Lower leg skin (tissue), 4 donors: ENCODE measurements around the gene SYDE2. TPM values are rescaled to one million over a fixed set of nuclear protein-coding genes. Genes with fewer than 3 reads are reported as not detected.

Experiments
- DNase-seq, 2 donors: peaks; one replicate each; pipeline ENCODE4 v3.0.0-alpha.2; 2019; ENCODE audit warnings: low spot score in 2 of 2
- H3K4me3 ChIP-seq: fragments of 200-600 bp; sonication (generic); 2 replicates; pipeline ENCODE4 v1.5.1; 2017; ENCODE audit warnings: mild to moderate bottlenecking, low read depth; ENCODE audit not compliant: poor library complexity, severe bottlenecking
- POLR2A ChIP-seq, 2 donors: fragments of 450-650 bp; IDR thresholded peaks; one replicate each; pipeline ENCODE4 v1.6.1; 2016 to 2017; ENCODE audit warnings: antibody characterized with exemption in 2 of 2, mild to moderate bottlenecking in 1 of 2, moderate library complexity in 1 of 2
- WGBS, 2 donors: methylation state at CpG; one replicate each; pipeline ENCODE4 v1.1.5; 2018; 5-methylcytosine and 5-hydroxymethylcytosine counted together
- intact Hi-C: fragments of 100-400 bp; cut with DNase I; formaldehyde crosslinking; loops from one replicate; pipeline ENCODE4 v1.15.0; 2023; ENCODE audit warnings: low total_unique reads
- total RNA-seq, 4 donors: library from RNA; depleted of rRNA; stranded (reverse); fragments of >200 nt; gene quantifications; one replicate each; pipeline ENCODE4 v1.1.0, GENCODE V29; 2016
- TF ChIP-seq, protein P1 (sequence below), 3 donors: fragments of 450-650 bp; IDR thresholded peaks; one replicate each; pipeline ENCODE4 v1.5.1; 2016; ENCODE audit warnings: antibody characterized with exemption in 3 of 3, mild to moderate bottlenecking in 3 of 3, moderate library complexity in 2 of 3

The SYDE2 gene
- total RNA-seq, 4 donors from 2014 or later, result 8.6 to 12.5 (median 10.4) TPM

DNA sequence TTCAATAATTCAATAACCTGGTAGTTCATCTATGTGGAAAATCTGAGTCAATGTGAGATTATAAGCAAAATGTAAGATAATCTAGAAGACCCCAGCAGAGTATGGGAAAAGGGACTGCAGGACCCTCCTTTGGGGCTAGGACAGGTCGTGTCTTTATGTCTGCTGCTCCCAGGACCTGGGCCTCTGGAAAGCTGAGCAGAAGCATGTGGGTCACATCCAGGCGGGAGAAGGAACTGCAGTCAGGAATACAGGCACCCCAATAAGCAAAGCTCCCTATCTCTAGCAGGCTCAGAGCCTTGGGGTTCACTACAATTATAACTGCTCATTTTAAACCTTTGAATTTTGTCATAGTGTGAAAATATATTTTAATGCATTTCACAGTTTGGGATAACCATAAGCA lies 78.6 kb downstream of the SYDE2 start:
- DNase-seq, result no peak
- intact Hi-C loops, result no loop called here
- no peak for TF ChIP-seq POLR2A (IDR thresholded peaks at IDR 0.05)
- TF ChIP-seq, protein P1, sequence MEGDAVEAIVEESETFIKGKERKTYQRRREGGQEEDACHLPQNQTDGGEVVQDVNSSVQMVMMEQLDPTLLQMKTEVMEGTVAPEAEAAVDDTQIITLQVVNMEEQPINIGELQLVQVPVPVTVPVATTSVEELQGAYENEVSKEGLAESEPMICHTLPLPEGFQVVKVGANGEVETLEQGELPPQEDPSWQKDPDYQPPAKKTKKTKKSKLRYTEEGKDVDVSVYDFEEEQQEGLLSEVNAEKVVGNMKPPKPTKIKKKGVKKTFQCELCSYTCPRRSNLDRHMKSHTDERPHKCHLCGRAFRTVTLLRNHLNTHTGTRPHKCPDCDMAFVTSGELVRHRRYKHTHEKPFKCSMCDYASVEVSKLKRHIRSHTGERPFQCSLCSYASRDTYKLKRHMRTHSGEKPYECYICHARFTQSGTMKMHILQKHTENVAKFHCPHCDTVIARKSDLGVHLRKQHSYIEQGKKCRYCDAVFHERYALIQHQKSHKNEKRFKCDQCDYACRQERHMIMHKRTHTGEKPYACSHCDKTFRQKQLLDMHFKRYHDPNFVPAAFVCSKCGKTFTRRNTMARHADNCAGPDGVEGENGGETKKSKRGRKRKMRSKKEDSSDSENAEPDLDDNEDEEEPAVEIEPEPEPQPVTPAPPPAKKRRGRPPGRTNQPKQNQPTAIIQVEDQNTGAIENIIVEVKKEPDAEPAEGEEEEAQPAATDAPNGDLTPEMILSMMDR (IDR thresholded peaks at IDR 0.05), result no peak
- 87 to 88% methylated on average over 2 of the region's 2 CpGs for WGBS, 2 donors
- no peak overlapping the region for H3K4me3 ChIP-seq

DNA sequence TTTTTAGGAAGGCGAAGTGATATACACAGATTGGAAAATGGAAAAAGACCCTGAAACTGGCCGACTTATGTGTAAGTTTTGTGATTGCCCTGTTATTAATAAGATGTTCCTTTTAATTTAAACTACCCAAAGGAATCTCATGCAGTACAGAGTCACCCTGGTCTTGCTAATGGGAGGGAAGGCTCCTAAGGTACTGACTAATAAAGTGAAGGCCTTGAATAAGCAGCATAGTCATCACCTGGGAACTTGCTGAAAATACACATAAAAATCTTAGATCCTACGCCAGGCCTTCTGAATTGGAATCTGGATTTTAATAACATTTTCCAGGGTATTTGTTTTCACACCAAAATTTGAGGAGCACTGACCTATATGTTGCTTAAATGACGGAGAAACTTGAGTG lies 79.1 kb downstream of the SYDE2 start:
- TF ChIP-seq, protein P1 (IDR thresholded peaks at IDR 0.05), result no peak
- TF ChIP-seq POLR2A (IDR thresholded peaks at IDR 0.05), result no peak
- WGBS, 2 donors, result 94 to 96% methylated on average over 4 of the region's 4 CpGs
- H3K4me3 ChIP-seq, result no peak overlapping the region
- intact Hi-C loops, result no loop called here
- DNase-seq, result no peak

DNA sequence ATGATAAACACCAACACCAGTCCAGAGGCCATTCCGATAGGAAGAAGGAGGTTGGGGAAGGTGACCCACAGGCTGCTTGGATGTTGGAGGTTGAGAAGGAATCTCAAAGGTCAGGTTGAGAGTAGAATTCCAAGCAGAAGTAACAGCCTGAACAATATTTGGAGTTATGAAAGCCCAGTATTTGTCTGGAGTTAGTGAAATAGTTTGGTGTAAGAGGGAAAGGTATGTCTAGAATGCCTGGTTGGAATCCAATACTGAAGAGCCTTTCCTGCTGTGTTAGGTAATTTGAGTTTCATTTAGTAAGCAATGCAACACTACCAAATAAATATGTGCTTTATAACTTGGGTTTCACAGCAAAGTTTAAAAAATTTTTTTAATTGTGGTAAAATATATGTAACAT lies 82.1 kb downstream of the SYDE2 start:
- DNase-seq, result no peak
- intact Hi-C loops, result no loop called here
- no peak overlapping the region for H3K4me3 ChIP-seq
- 84 to 92% methylated on average over 1 of the region's 1 CpG for WGBS, 2 donors
- TF ChIP-seq, protein P1 (IDR thresholded peaks at IDR 0.05), result no peak
- no peak for TF ChIP-seq POLR2A (IDR thresholded peaks at IDR 0.05)

DNA sequence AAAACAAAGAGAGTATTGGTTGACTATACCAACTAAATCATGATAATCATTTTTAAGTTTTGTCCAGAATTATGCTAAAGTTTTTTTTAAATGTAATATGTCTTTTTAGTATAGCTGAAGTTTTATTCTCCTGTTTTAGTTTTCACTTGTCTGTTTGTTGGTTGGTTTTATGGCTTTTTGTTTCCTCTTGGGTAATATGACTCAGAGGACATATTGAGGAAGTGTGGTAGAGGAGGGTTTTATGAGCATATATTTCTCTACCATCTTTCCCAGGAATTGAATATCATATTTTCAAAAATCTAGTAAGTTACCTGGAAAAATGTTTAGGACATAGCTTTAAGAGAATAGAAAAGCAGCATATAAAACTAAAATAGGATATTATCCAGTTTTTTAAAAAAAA lies 84.0 kb downstream of the SYDE2 start:
- DNase-seq, result no peak
- intact Hi-C loops, result no loop called here
- H3K4me3 ChIP-seq, result no peak overlapping the region
- TF ChIP-seq, protein P1 (IDR thresholded peaks at IDR 0.05), result no peak
- TF ChIP-seq POLR2A (IDR thresholded peaks at IDR 0.05), result no peak

DNA sequence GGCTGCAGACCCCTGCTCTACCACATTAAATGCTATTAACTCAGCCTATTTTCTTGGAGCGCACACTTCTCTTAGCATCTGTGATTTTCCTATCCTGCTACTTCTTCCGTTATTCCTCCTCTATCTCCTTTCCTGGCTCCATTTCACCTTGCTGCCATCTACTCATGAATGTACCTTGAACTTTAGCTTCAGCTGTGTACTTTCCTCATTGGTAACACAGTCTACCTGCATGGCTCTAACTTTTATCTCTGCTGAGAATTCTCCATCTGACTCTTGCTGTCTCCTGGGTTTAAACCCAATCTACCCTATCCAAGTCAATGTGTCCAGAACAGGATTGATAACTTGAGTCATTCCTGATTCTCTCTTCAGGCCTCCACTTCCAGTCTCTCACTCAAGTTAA lies 84.9 kb downstream of the SYDE2 start:
- no peak for TF ChIP-seq POLR2A (IDR thresholded peaks at IDR 0.05)
- TF ChIP-seq, protein P1 (IDR thresholded peaks at IDR 0.05), result no peak
- no peak overlapping the region for H3K4me3 ChIP-seq
- intact Hi-C loops, result no loop called here
- DNase-seq, result no peak
- 89 to 98% methylated on average over 2 of the region's 2 CpGs for WGBS, 2 donors

DNA sequence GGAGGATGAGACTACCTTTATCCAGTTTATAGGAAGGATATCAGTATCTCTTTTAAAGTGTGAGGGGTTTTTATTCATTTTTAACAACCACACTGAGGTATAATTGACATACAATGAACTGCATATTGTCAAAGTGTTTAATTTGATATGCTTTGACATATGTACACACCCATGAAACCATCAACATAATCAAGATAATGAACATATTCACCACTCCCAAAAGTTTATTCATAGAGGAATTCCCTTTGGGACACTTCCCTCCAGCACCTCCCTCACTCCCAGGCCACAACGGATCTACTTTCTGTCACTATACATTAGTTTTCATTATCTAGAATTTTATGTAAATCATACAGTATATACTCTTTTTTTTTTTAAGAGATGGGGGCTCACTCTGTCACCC lies 89.1 kb downstream of the SYDE2 start:
- intact Hi-C loops, result no loop called here
- TF ChIP-seq, protein P1 (IDR thresholded peaks at IDR 0.05), result no peak
- TF ChIP-seq POLR2A (IDR thresholded peaks at IDR 0.05), result no peak
- 33 to 51% methylated on average over 1 of the region's 1 CpG for WGBS, 2 donors
- H3K4me3 ChIP-seq, result no peak overlapping the region
- no peak for DNase-seq
